MM.1S (cell line): ENCODE data around the gene USB1.

Experiments used
- DNase-seq: peaks from one replicate; pipeline ENCODE4 v3.0.0-alpha.2; 2015
- H2AFZ ChIP-seq: fragments of 300-600 bp; sonication (generic); 2 replicates; pipeline ENCODE4 v1.6.0; 2016; ENCODE audit warnings: antibody characterized with exemption, low read length
- H3F3A ChIP-seq: fragments of 300-600 bp; sonication (generic); 2 replicates; pipeline ENCODE4 v1.6.1; 2016; ENCODE audit warnings: mild to moderate bottlenecking, antibody characterized with exemption, low read length, moderate library complexity, mixed read lengths; ENCODE audit not compliant: insufficient read depth
- H3K27ac ChIP-seq: fragments of 300-600 bp; sonication (generic); 2 replicates; pipeline ENCODE4 v1.5.1; 2016; ENCODE audit warnings: mild to moderate bottlenecking, low read length
- H3K27me3 ChIP-seq: fragments of 300-600 bp; sonication (generic); replicated peaks from 2 replicates; pipeline ENCODE4 v1.6.0; 2016; ENCODE audit warnings: low read length; ENCODE audit not compliant: insufficient read depth
- H3K36me3 ChIP-seq: fragments of 300-600 bp; sonication (generic); replicated peaks from 2 replicates; pipeline ENCODE4 v1.6.1; 2016; ENCODE audit warnings: mild to moderate bottlenecking, low read length, mixed read lengths; ENCODE audit not compliant: insufficient read depth
- H3K4me1 ChIP-seq: fragments of 300-600 bp; sonication (generic); 2 replicates; pipeline ENCODE4 v1.6.1; 2016; ENCODE audit warnings: low read length, mixed read lengths
- H3K4me2 ChIP-seq: fragments of 300-600 bp; sonication (generic); 2 replicates; pipeline ENCODE4 v1.6.0; 2016; ENCODE audit warnings: low read depth, low read length
- H3K4me3 ChIP-seq: fragments of 300-600 bp; sonication (generic); 2 replicates; pipeline ENCODE4 v1.5.1; 2016; ENCODE audit warnings: low read length, mixed read lengths
- H3K79me2 ChIP-seq: fragments of 300-600 bp; sonication (generic); 2 replicates; pipeline ENCODE4 v1.6.1; 2016; ENCODE audit warnings: mixed run types, low read length, mixed read lengths
- H3K9ac ChIP-seq: fragments of 300-600 bp; sonication (generic); 2 replicates; pipeline ENCODE4 v1.6.1; 2016; ENCODE audit warnings: low read length, mixed read lengths
- H3K9me2 ChIP-seq: fragments of 300-600 bp; sonication (generic); replicated peaks from 2 replicates; pipeline ENCODE4 v1.6.1; 2016; ENCODE audit warnings: mild to moderate bottlenecking, low read length, mixed read lengths; ENCODE audit not compliant: insufficient read depth
- H3K9me3 ChIP-seq: fragments of 300-600 bp; sonication (generic); replicated peaks from 2 replicates; pipeline ENCODE4 v1.6.1; 2016; ENCODE audit warnings: mild to moderate bottlenecking, low read length, mixed read lengths; ENCODE audit not compliant: insufficient read depth
- H4K20me1 ChIP-seq: fragments of 300-600 bp; sonication (generic); 2 replicates; pipeline ENCODE4 v1.6.1; 2016; ENCODE audit warnings: mild to moderate bottlenecking, low read length, moderate library complexity, mixed read lengths; ENCODE audit not compliant: insufficient read depth
- EZH2 ChIP-seq: fragments of 300-600 bp; sonication (generic); optimal IDR thresholded peaks from 2 replicates; pipeline ENCODE3; 2017; ENCODE audit warnings: low read depth, mild to moderate bottlenecking, antibody characterized with exemption, low read length, mixed read lengths
- EZH2phosphoT487 ChIP-seq: fragments of 300-600 bp; sonication (generic); IDR thresholded peaks from 2 replicates; pipeline ENCODE4 v1.6.1; 2018; ENCODE audit warnings: antibody characterized with exemption, low read length
- TF ChIP-seq, protein P1 (sequence below): fragments of 300-600 bp; sonication (generic); IDR thresholded peaks from 2 replicates; pipeline ENCODE4 v1.5.1; 2016; ENCODE audit warnings: antibody characterized with exemption, low read length, mixed read lengths

USB1 gene

DNA sequence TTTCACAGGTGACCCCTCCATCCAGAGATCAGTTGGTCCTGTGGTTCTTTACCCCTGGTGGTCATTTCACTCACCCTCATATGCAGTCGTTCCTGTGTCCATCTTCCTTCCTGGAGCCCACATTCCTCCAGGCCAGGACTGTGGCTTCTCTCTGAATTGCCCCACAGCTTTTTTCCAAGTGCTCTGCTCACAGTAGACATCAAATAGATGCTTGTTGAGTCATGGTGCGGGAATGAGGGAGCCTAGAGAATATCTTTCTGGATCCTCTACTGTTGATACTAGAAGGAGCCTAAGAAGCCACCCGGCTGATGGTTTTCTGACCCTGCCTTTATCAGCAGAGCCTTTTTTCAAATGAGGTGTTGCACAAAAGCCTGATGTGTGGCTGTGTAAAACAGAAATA lies 10.4 kb downstream of the USB1 start:
- no peaks in the 10 kb centered on the region for H3K4me1 ChIP-seq
- H3K9ac ChIP-seq, result no peak overlapping the region
- no peak overlapping the region for H3K4me2 ChIP-seq
- no peak overlapping the region for H3K27ac ChIP-seq
- H3K79me2 ChIP-seq, result no peaks in the 10 kb centered on the region
- no peak overlapping the region for H3K4me3 ChIP-seq
- no peaks in the 10 kb centered on the region for H3F3A ChIP-seq
- DNase-seq, result no peak
- no peaks in the 10 kb centered on the region for H3K9me2 ChIP-seq
- no peaks in the 10 kb centered on the region for H3K36me3 ChIP-seq
- H4K20me1 ChIP-seq, result no peaks in the 10 kb centered on the region
- H3K27me3 ChIP-seq, result no peaks in the 10 kb centered on the region
- no peak overlapping the region for H2AFZ ChIP-seq
- H3K9me3 ChIP-seq, result no peaks in the 10 kb centered on the region
- TF ChIP-seq EZH2phosphoT487 (no peak), EZH2 (no peak)
- TF ChIP-seq, protein P1, sequence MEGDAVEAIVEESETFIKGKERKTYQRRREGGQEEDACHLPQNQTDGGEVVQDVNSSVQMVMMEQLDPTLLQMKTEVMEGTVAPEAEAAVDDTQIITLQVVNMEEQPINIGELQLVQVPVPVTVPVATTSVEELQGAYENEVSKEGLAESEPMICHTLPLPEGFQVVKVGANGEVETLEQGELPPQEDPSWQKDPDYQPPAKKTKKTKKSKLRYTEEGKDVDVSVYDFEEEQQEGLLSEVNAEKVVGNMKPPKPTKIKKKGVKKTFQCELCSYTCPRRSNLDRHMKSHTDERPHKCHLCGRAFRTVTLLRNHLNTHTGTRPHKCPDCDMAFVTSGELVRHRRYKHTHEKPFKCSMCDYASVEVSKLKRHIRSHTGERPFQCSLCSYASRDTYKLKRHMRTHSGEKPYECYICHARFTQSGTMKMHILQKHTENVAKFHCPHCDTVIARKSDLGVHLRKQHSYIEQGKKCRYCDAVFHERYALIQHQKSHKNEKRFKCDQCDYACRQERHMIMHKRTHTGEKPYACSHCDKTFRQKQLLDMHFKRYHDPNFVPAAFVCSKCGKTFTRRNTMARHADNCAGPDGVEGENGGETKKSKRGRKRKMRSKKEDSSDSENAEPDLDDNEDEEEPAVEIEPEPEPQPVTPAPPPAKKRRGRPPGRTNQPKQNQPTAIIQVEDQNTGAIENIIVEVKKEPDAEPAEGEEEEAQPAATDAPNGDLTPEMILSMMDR, result no peak

DNA sequence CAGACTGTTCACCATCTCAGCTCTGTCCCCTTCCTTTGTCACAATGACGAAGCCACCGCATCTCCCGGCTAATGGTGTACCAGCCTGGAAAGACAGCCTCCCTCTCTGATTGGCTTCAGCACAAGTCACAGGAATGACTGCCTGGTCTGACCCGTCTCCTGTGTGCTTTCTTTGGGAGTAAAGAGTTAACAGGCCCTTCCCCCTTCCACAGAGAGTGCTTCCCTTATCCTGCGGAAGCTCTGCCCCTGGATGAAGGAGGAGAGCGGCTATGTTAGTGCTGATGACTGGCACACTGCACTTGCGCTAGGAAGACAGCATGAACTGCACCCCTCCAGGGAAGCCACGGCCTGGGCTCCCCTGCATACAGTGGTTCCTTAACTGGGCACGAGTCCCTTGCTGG lies 11.3 kb downstream of the USB1 start:
- Histone ChIP-seq H3K9ac (no peak overlapping the region), H3K27ac (no peak overlapping the region), H3K9me2 (no peaks in the 10 kb centered on the region), H3K4me1 (no peaks in the 10 kb centered on the region), H3K36me3 (no peaks in the 10 kb centered on the region), H3K4me2 (no peak overlapping the region), H2AFZ (no peak overlapping the region), H4K20me1 (no peaks in the 10 kb centered on the region), H3K4me3 (no peak overlapping the region), H3K9me3 (no peaks in the 10 kb centered on the region), H3K27me3 (no peaks in the 10 kb centered on the region), H3F3A (no peaks in the 10 kb centered on the region), H3K79me2 (no peaks in the 10 kb centered on the region)
- no peak for DNase-seq
- TF ChIP-seq EZH2phosphoT487 (no peak), EZH2 (no peak)
- TF ChIP-seq, protein P1, result no peak

DNA sequence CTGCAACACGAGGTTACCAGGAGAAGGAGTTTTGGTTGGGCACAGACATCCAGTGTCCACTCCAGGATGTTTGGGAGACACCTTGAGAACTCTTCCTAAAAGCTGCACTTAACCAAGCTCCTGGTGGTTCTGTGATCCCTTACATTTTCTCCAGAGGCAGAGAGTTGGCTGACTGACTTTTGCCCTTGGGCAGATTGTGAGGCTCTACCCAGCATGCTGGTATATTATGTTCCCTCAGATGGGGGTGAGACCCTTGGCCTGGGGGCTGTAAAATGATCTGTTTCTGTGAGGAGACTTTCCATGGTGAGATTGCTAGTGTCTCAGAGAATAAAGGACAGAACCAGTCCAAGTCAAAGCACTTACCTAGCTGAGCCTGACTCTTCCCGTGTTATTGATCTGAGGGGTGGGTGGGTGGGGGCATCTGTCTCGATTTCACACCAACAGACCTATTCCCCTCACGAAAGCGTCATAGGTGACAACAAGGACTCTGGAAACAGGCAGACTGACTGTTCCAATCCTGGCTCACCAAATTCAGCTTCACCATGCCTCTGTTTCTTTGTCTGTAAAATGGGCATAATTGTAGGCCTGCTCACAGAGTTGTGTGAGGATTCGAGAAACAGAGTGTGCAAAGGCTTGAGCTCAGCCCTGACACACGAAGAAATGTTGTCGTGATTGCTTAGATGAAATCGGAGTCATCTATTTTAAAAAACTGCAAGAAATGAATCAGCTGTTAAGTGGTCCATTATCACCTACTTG lies 12.2 kb downstream of the USB1 start:
- Histone ChIP-seq H3K4me1 (no peaks in the 10 kb centered on the region), H3K9me2 (no peaks in the 10 kb centered on the region), H3K4me2 (no peak overlapping the region), H3K79me2 (no peaks in the 10 kb centered on the region), H2AFZ (no peak overlapping the region), H3K9me3 (no peaks in the 10 kb centered on the region), H3K36me3 (no peaks in the 10 kb centered on the region), H3F3A (no peaks in the 10 kb centered on the region), H3K9ac (no peak overlapping the region), H4K20me1 (no peaks in the 10 kb centered on the region), H3K27me3 (no peaks in the 10 kb centered on the region), H3K4me3 (no peak overlapping the region), H3K27ac (no peak overlapping the region)
- no peak for DNase-seq
- TF ChIP-seq EZH2 (no peak), EZH2phosphoT487 (no peak)
- TF ChIP-seq, protein P1, result no peak
